Measurements from ENCODE around the gene KCNIP1.

- no peak for TF ChIP-seq CTCF (IDR thresholded peaks at IDR 0.05)
- TF ChIP-seq POLR2A (IDR thresholded peaks at IDR 0.05) = no peak
These were observed 69.8 kb downstream of the KCNIP1 start for GRCh38 chr5:170573660-170574059.
